Measurements from ENCODE around the gene TMEM123. TPM values are rescaled to one million over a fixed set of nuclear protein-coding genes. Genes with fewer than 3 reads are reported as not detected.

TMEM123 gene
- total RNA-seq, 4 donors from 2014 or later = 52.6 to 147 (median 101) TPM

DNA sequence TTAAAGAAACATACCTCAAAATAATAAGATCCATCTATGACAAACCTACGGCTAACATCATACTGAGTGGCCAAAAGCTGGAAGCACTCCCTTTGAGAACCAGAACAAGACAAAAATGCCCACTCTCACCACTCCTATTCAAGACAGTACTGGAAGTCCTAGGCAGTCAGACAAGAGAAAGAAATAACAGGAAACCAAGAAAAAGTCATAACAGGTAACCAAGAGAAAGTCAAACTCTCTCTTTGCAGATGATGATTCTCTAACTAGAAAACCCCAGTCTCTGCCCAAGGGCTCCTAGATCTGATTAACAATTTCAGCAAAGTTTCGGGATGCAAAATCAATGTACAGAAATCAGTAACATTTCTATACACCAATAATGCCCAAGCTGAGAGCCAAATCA lies 35.6 kb downstream of the TMEM123 start:
- TF ChIP-seq CTCF (IDR thresholded peaks at IDR 0.05; ENCODE audit: low read depth) = no peak

DNA sequence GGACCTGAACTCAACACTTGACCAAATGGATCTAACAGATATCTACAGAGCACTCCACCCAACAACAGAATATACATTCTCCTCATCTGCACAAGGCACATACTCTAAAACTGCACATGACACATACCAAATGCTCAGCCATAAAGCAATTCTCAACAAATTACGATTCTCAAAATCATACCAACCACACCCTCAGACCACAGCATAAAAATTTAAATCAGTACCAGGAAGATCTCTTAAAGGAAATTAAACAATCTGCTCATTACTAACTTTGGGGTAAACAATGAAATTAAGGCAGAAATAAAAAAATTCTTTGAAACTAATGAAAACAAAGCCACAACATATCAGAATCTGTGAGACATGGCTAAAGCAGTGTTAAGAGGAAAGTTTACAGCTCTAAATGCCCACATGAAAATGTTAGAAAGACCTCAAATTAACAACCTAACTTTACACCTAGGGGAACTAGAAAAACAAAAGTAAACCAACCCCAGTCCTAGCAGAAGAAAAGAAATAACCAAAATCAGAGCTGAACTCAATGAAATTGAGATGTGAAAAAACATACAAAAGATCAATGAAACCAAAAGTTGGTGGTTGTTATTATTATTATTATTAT lies 37.2 kb downstream of the TMEM123 start:
- no peak for TF ChIP-seq CTCF (IDR thresholded peaks at IDR 0.05; ENCODE audit: low read depth)

DNA sequence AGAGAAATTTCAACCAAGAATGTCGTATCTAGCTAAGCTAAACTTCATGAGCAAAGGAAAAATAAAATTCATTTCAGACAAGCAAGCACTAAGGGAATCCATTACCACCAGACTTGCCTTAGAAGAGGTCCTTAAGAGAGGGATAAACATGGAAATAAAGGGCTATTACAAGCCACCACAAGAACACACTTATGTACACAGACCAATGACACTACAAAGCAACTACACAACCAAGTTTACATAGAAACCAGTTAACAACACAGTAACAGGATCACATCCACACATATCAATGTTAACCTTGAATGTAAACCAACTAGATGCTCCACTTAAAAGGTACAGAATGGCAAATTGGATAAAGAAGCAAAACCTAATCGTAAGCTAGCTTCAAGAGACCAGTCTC lies 38.0 kb downstream of the TMEM123 start:
- no peak for TF ChIP-seq CTCF (IDR thresholded peaks at IDR 0.05; ENCODE audit: low read depth)

DNA sequence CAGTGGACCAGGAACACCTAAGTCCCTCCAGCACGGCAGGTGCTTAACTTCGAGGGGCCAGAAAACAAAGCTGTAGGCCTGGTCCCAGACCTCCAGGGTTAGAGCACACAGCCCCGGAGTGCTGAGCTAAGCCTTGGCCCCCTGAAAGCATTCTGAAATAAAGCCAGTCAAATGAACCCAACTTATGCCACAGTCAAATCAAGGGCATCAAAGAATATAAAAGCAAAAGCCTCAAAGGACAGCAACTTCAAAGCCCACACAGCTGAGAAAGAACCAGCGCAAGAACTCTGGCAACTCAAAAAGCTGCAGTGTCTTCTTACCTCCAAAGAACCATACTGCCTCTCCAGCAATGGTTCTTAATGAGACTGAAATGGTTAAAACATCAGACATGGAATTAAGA lies 39.1 kb downstream of the TMEM123 start:
- TF ChIP-seq CTCF (IDR thresholded peaks at IDR 0.05; ENCODE audit: low read depth) = no peak

GRCh38 chr11:102411142-102411541 lies 41.4 kb downstream of the TMEM123 start:
- TF ChIP-seq CTCF (IDR thresholded peaks at IDR 0.05; ENCODE audit: low read depth) = no peak

GRCh38 chr11:102410382-102410784 lies 42.2 kb downstream of the TMEM123 start:
- TF ChIP-seq CTCF (IDR thresholded peaks at IDR 0.05; ENCODE audit: low read depth) = no peak

- TF ChIP-seq CTCF (IDR thresholded peaks at IDR 0.05; ENCODE audit: low read depth) = no peak
Measured at GRCh38 chr11:102408339-102408738, 44.2 kb downstream of the TMEM123 start.
